Epithelial cell of esophagus (primary cell): ENCODE data around the gene TXK.

ENCODE experiments used
- DNase-seq: peaks from one replicate; pipeline ENCODE4 v3.0.0; 2010; ENCODE audit warnings: low read depth
- H3K4me3 ChIP-seq: 2 replicates; pipeline ENCODE4 v1.5.1; 2011; ENCODE audit warnings: mild to moderate bottlenecking, low read length, control low read depth
- TF ChIP-seq, protein P1 (sequence below): IDR thresholded peaks from 2 replicates; pipeline ENCODE4 v1.5.1; 2011; ENCODE audit warnings: low read depth, mild to moderate bottlenecking, low read length, control low read depth, inconsistent platforms; ENCODE audit not compliant: insufficient read depth; ENCODE audit errors: missing control alignments

Gene TXK

GRCh38 chr4:48038666-48039065 lies 95.4 kb downstream of the TXK start:
- no peak overlapping the region for H3K4me3 ChIP-seq
- no peak for DNase-seq
- TF ChIP-seq, protein P1, sequence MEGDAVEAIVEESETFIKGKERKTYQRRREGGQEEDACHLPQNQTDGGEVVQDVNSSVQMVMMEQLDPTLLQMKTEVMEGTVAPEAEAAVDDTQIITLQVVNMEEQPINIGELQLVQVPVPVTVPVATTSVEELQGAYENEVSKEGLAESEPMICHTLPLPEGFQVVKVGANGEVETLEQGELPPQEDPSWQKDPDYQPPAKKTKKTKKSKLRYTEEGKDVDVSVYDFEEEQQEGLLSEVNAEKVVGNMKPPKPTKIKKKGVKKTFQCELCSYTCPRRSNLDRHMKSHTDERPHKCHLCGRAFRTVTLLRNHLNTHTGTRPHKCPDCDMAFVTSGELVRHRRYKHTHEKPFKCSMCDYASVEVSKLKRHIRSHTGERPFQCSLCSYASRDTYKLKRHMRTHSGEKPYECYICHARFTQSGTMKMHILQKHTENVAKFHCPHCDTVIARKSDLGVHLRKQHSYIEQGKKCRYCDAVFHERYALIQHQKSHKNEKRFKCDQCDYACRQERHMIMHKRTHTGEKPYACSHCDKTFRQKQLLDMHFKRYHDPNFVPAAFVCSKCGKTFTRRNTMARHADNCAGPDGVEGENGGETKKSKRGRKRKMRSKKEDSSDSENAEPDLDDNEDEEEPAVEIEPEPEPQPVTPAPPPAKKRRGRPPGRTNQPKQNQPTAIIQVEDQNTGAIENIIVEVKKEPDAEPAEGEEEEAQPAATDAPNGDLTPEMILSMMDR = no peak

- no peak overlapping the region for H3K4me3 ChIP-seq
- DNase-seq = no peak
- TF ChIP-seq, protein P1 = no peak
Observed at GRCh38 chr4:48037117-48037462, 97.0 kb downstream of the TXK start.

GRCh38 chr4:48035952-48036351 lies 98.1 kb downstream of the TXK start:
- TF ChIP-seq, protein P1 = no peak
- no peak for DNase-seq
- no peak overlapping the region for H3K4me3 ChIP-seq

GRCh38 chr4:48033825-48034413 lies 100.1 kb downstream of the TXK start:
- no peak overlapping the region for H3K4me3 ChIP-seq
- TF ChIP-seq, protein P1 = peak; percentile 76
- DNase-seq = peak; percentile 53

GRCh38 chr4:48033412-48033811 lies 100.6 kb downstream of the TXK start:
- no peak for DNase-seq
- TF ChIP-seq, protein P1 = no peak
- no peak overlapping the region for H3K4me3 ChIP-seq

DNA sequence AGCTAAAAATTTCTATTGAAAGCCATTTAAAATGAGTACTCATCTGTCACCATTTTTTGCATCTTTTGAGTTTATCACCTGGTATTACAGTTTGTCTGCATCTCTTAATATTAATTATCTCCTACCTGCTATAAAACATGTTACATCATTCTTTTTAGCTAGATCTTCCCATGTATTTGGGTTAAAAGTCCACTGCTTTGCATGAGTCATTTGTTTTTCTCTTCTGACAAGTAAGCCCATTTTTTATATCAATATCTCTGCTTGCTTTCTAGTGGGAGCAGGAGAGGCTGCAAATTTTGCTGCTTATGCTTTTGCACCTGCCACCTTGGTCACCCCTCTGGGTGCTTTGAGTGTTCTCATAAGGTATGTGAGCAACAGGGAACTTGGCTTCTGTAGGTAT lies 101.3 kb downstream of the TXK start:
- DNase-seq = no peak
- TF ChIP-seq, protein P1 = no peak
- no peak overlapping the region for H3K4me3 ChIP-seq

GRCh38 chr4:48031802-48032525 lies 102.1 kb downstream of the TXK start:
- H3K4me3 ChIP-seq = no peak overlapping the region
- DNase-seq = no peak
- TF ChIP-seq, protein P1 = no peak
